OCI-LY3 (cell line): ENCODE results near the gene SH3RF3.

Source experiments
- H2AFZ ChIP-seq: fragments of 200-600, 300-600 bp; shearing (Covaris generic); 2 replicates; pipeline ENCODE4 v1.6.0; 2014; ENCODE audit warnings: antibody characterized with exemption, low read depth, low read length
- H3K27ac ChIP-seq: fragments of 200-600, 300-600 bp; sonication (generic); 2 replicates; pipeline ENCODE4 v1.5.1; 2014; ENCODE audit warnings: mild to moderate bottlenecking, low read length, moderate library complexity, mixed read lengths
- H3K27me3 ChIP-seq: fragments of 200-600, 300-600 bp; sonication (generic); 2 replicates; pipeline ENCODE4 v1.6.1; 2014; ENCODE audit warnings: low read depth, low read length, mixed read lengths
- H3K36me3 ChIP-seq: fragments of 200-600, 300-600 bp; sonication (generic); replicated peaks from 2 replicates; pipeline ENCODE3; 2014; ENCODE audit warnings: low read depth, low read length, mixed read lengths
- H3K4me1 ChIP-seq: fragments of 300-600, 200-600 bp; sonication (generic); 2 replicates; pipeline ENCODE4 v1.6.1; 2014; ENCODE audit warnings: low read length, mixed read lengths
- H3K4me2 ChIP-seq: fragments of 200-600, 300-600 bp; sonication (generic); 2 replicates; pipeline ENCODE4 v1.6.1; 2014; ENCODE audit warnings: low read length, mixed read lengths
- H3K4me3 ChIP-seq: fragments of 300-600, 200-600 bp; sonication (generic); 2 replicates; pipeline ENCODE4 v1.5.1; 2014; ENCODE audit warnings: antibody characterized with exemption, mild to moderate bottlenecking, low read length, moderate library complexity
- H3K79me2 ChIP-seq: fragments of 300-600, 200-600 bp; shearing (Covaris generic); 2 replicates; pipeline ENCODE4 v1.6.1; 2014; ENCODE audit warnings: mild to moderate bottlenecking, low read length, mixed read lengths
- H3K9ac ChIP-seq: fragments of 300-600, 200-600 bp; shearing (Covaris generic); 2 replicates; pipeline ENCODE4 v1.6.0; 2014; ENCODE audit warnings: mild to moderate bottlenecking, low read length, moderate library complexity
- H3K9me3 ChIP-seq: fragments of 200-600, 300-600 bp; shearing (Covaris generic); 2 replicates; pipeline ENCODE4 v1.6.1; 2014; ENCODE audit warnings: low read length, mixed read lengths; ENCODE audit not compliant: insufficient read depth
- H4K20me1 ChIP-seq: fragments of 200-600, 300-600 bp; sonication (generic); 2 replicates; pipeline ENCODE4 v1.6.1; 2016; ENCODE audit warnings: low read length, mixed read lengths; ENCODE audit not compliant: insufficient read depth
- CTCF ChIP-seq: fragments of 200-600, 300-600 bp; sonication (generic); IDR thresholded peaks from 2 replicates; pipeline ENCODE4 v1.5.1; 2014; ENCODE audit warnings: antibody characterized with exemption, low read length, low read depth
- EZH2phosphoT487 ChIP-seq: fragments of 200-600 bp; shearing (Covaris generic); IDR thresholded peaks from 2 replicates; pipeline ENCODE4 v1.6.1; 2018; ENCODE audit warnings: antibody characterized with exemption, mixed run types, low read depth

The SH3RF3 gene

GRCh38 chr2:109230941-109231420 lies 102.0 kb downstream of the SH3RF3 start:
- Histone ChIP-seq H2AFZ (no peak overlapping the region), H3K27ac (no peak overlapping the region), H4K20me1 (no peaks in the 10 kb centered on the region), H3K27me3 (peaks cover 6% of the 10 kb centered on the region; the same call in 1 of the 2 replicates), H3K4me1 (no peaks in the 10 kb centered on the region), H3K9ac (no peak overlapping the region), H3K4me3 (no peak overlapping the region), H3K9me3 (no peaks in the 10 kb centered on the region), H3K4me2 (no peak overlapping the region), H3K36me3 (no peaks in the 10 kb centered on the region), H3K79me2 (no peaks in the 10 kb centered on the region)
- TF ChIP-seq CTCF (no peak), EZH2phosphoT487 (no peak)

- Histone ChIP-seq H3K4me2 (no peak overlapping the region), H3K27me3 (peaks cover 6% of the 10 kb centered on the region; the same call in 1 of the 2 replicates), H3K4me1 (no peaks in the 10 kb centered on the region), H3K36me3 (no peaks in the 10 kb centered on the region), H3K9me3 (no peaks in the 10 kb centered on the region), H3K4me3 (no peak overlapping the region), H3K9ac (no peak overlapping the region), H3K79me2 (no peaks in the 10 kb centered on the region), H2AFZ (no peak overlapping the region), H3K27ac (no peak overlapping the region), H4K20me1 (no peaks in the 10 kb centered on the region)
- no peak for TF ChIP-seq CTCF
- TF ChIP-seq EZH2phosphoT487, result no peak
Observed at GRCh38 chr2:109231428-109231827, 102.4 kb downstream of the SH3RF3 start.

- no peak overlapping the region for H3K9ac ChIP-seq
- no peaks in the 10 kb centered on the region for H3K4me1 ChIP-seq
- H3K27ac ChIP-seq, result no peak overlapping the region
- no peaks in the 10 kb centered on the region for H3K36me3 ChIP-seq
- no peak overlapping the region for H3K4me3 ChIP-seq
- no peaks in the 10 kb centered on the region for H4K20me1 ChIP-seq
- TF ChIP-seq CTCF, result no peak
- no peaks in the 10 kb centered on the region for H3K9me3 ChIP-seq
- no peaks in the 10 kb centered on the region for H3K79me2 ChIP-seq
- peaks cover 6% of the 10 kb centered on the region; the same call in 1 of the 2 replicates for H3K27me3 ChIP-seq
- H3K4me2 ChIP-seq, result no peak overlapping the region
- no peak overlapping the region for H2AFZ ChIP-seq
Observed at GRCh38 chr2:109231996-109232705, 103.1 kb downstream of the SH3RF3 start.

- Histone ChIP-seq H3K79me2 (no peaks in the 10 kb centered on the region), H3K27ac (no peak overlapping the region)
- no peak for TF ChIP-seq CTCF
- TF ChIP-seq EZH2phosphoT487, result no peak
Observed at GRCh38 chr2:109232909-109233308, 103.9 kb downstream of the SH3RF3 start.

More at GRCh38 chr2:109232909-109233308, 103.9 kb downstream of the SH3RF3 start:
- Histone ChIP-seq H4K20me1 (no peaks in the 10 kb centered on the region), H2AFZ (no peak overlapping the region), H3K4me1 (no peaks in the 10 kb centered on the region), H3K9ac (no peak overlapping the region), H3K36me3 (no peaks in the 10 kb centered on the region), H3K4me3 (no peak overlapping the region), H3K4me2 (no peak overlapping the region), H3K27me3 (peaks cover 6% of the 10 kb centered on the region; the same call in 1 of the 2 replicates), H3K9me3 (no peaks in the 10 kb centered on the region)
